H1 (cell line): Measurements from ENCODE around the gene COL5A1. TPM values are rescaled to one million over a fixed set of nuclear protein-coding genes. Genes with fewer than 3 reads are reported as not detected.

Experiments used
- CTCF ChIA-PET: fragments of 300-600 bp; sonication (Branson Sonifier 250); formaldehyde crosslinking; loops from one replicate; lab custom pipeline; 2021; ENCODE audit not compliant: partially characterized antibody; lab: Charles Lee
- POLR2A ChIA-PET: fragments of 300-600 bp; sonication (Branson Sonifier 250); formaldehyde crosslinking; loops from one replicate; lab custom pipeline; 2021; ENCODE audit warnings: inconsistent platforms; ENCODE audit not compliant: partially characterized antibody; lab: Charles Lee
- DNase-seq, 2 experiments: peaks; one replicate each; pipeline versions ENCODE4 v3.0.0 to v3.0.0-alpha.2; 2010 to 2022; ENCODE audit warnings: low spot score in 2 of 2, low read depth in 1 of 2, mixed read lengths in 1 of 2
- FAIRE-seq: peaks from 2 replicates; lab custom pipeline; 2011; peaks lifted over from hg19 to GRCh38; lab: Jason Lieb, UNC
- H2AFZ ChIP-seq: 2 replicates; pipeline ENCODE4 v1.8.1; 2012; ENCODE audit warnings: low read length, inconsistent platforms
- H2AK5ac ChIP-seq: 2 replicates; pipeline ENCODE4 v1.6.1; 2013; ENCODE audit warnings: low read depth, low read length
- H2BK120ac ChIP-seq: replicated peaks from 2 replicates; pipeline ENCODE3; 2013; ENCODE audit warnings: low read depth, low read length, inconsistent platforms
- H2BK12ac ChIP-seq: 2 replicates; pipeline ENCODE4 v1.6.1; 2013; ENCODE audit warnings: low read depth, low read length
- H2BK15ac ChIP-seq: 2 replicates; pipeline ENCODE4 v1.6.1; 2013; ENCODE audit warnings: low read length
- H2BK20ac ChIP-seq: 2 replicates; pipeline ENCODE4 v1.6.1; 2013; ENCODE audit warnings: low read length
- H2BK5ac ChIP-seq: 2 replicates; pipeline ENCODE4 v1.6.1; 2013; ENCODE audit warnings: low read depth, low read length
- H3K14ac ChIP-seq: 2 replicates; pipeline ENCODE4 v1.6.1; 2013; ENCODE audit warnings: inconsistent platforms; ENCODE audit not compliant: insufficient read length
- H3K18ac ChIP-seq: 2 replicates; pipeline ENCODE4 v1.6.1; 2013; ENCODE audit warnings: low read length; ENCODE audit errors: extremely low read depth
- H3K23ac ChIP-seq: 2 replicates; pipeline ENCODE4 v1.6.1; 2013; ENCODE audit warnings: inconsistent platforms; ENCODE audit not compliant: insufficient read length
- H3K23me2 ChIP-seq: 2 replicates; pipeline ENCODE4 v1.6.1; 2013; ENCODE audit warnings: low read depth, low read length
- H3K27ac ChIP-seq: 2 replicates; pipeline ENCODE4 v1.6.1; 2011; ENCODE audit warnings: low read depth, low read length, inconsistent platforms
- H3K27me3 ChIP-seq, 4 experiments: replicated peaks in 1 of 4; 1 replicate in 1 of 4; 2 replicates in 3 of 4; pipeline versions ENCODE4 v1.6.1 to v1.8.1; 2011 to 2013; ENCODE audit warnings: low read length in 3 of 4, mild to moderate bottlenecking in 3 of 4, inconsistent platforms in 2 of 4, mixed read lengths in 2 of 4, moderate library complexity in 1 of 4; ENCODE audit not compliant: control insufficient read depth in 3 of 4, insufficient read depth in 3 of 4; ENCODE audit errors: extremely low read depth in 1 of 4
- H3K36me3 ChIP-seq, 4 experiments: 2 replicates each; pipeline versions ENCODE4 v1.6.1 to v1.8.1; 2011 to 2013; ENCODE audit warnings: mild to moderate bottlenecking in 4 of 4, low read length in 3 of 4, moderate library complexity in 2 of 4, control low read depth in 1 of 4, inconsistent platforms in 1 of 4; ENCODE audit not compliant: insufficient read depth in 4 of 4, control insufficient read depth in 2 of 4
- H3K4ac ChIP-seq: replicated peaks from 2 replicates; pipeline ENCODE3; 2013; ENCODE audit warnings: low read length, low read depth, mixed read lengths, inconsistent platforms; ENCODE audit not compliant: insufficient read length
- H3K4me1 ChIP-seq, 4 experiments: replicated peaks in 1 of 4; 1 replicate in 1 of 4; 2 replicates in 3 of 4; pipeline versions ENCODE4 v1.6.1 to v1.8.1; 2011 to 2013; ENCODE audit warnings: low read length in 3 of 4, inconsistent platforms in 2 of 4, mixed read lengths in 1 of 4; ENCODE audit not compliant: insufficient read depth in 4 of 4, control insufficient read depth in 3 of 4
- H3K4me2 ChIP-seq, 2 experiments: 2 replicates each; pipeline versions ENCODE4 v1.6.1 to v1.8.1; 2011 to 2013; ENCODE audit warnings: low read depth in 2 of 2, low read length in 2 of 2, control low read depth in 1 of 2, inconsistent platforms in 1 of 2, mild to moderate bottlenecking in 1 of 2; ENCODE audit not compliant: insufficient read depth in 1 of 2
- H3K4me3 ChIP-seq, 4 experiments: fragments of 200-600, 300-600 bp in 1 of 4; sonication (generic), shearing (Covaris generic), sonication (Bioruptor Twin) in 1 of 4; 2 replicates each; pipeline versions ENCODE4 v1.5.1 to v1.8.1; 2011 to 2016; ENCODE audit warnings: low read length in 4 of 4, low read depth in 3 of 4, control low read depth in 2 of 4, inconsistent platforms in 2 of 4, mild to moderate bottlenecking in 2 of 4, mixed read lengths in 1 of 4, moderate library complexity in 1 of 4; ENCODE audit not compliant: insufficient read depth in 2 of 4; ENCODE audit errors: extremely low read depth in 1 of 4
- H3K56ac ChIP-seq: replicated peaks from 2 replicates; pipeline ENCODE3; 2013; ENCODE audit warnings: low read depth, mild to moderate bottlenecking, mixed read lengths, low read length, inconsistent platforms; ENCODE audit not compliant: insufficient read length
- H3K79me1 ChIP-seq: 2 replicates; pipeline ENCODE4 v1.6.1; 2013; ENCODE audit warnings: low read depth, low read length, control low read depth
- H3K79me2 ChIP-seq, 2 experiments: 2 replicates each; pipeline versions ENCODE4 v1.6.1 to v1.8.1; 2012 to 2013; ENCODE audit warnings: low read length in 2 of 2, mild to moderate bottlenecking in 2 of 2, inconsistent platforms in 1 of 2; ENCODE audit not compliant: insufficient read depth in 2 of 2, control insufficient read depth in 1 of 2
- H3K9ac ChIP-seq, 4 experiments: replicated peaks in 1 of 4; 1 replicate in 1 of 4; 2 replicates in 3 of 4; pipeline versions ENCODE4 v1.6.1 to v1.8.1; 2011 to 2013; ENCODE audit warnings: low read depth in 3 of 4, low read length in 3 of 4, control low read depth in 2 of 4, mild to moderate bottlenecking in 2 of 4, moderate library complexity in 2 of 4, inconsistent platforms in 1 of 4; ENCODE audit errors: extremely low read depth in 1 of 4
- H3K9me3 ChIP-seq, 2 experiments: 2 replicates each; pipeline versions ENCODE4 v1.6.1 to v1.8.1; 2012 to 2013; ENCODE audit warnings: mild to moderate bottlenecking in 2 of 2, moderate library complexity in 2 of 2, control low read depth in 1 of 2, inconsistent platforms in 1 of 2, low read depth in 1 of 2, low read length in 1 of 2, mixed read lengths in 1 of 2; ENCODE audit not compliant: insufficient read depth in 2 of 2
- H4K20me1 ChIP-seq, 2 experiments: replicated peaks in 1 of 2; 2 replicates each; pipeline versions ENCODE3 to v1.8.1; 2011 to 2013; ENCODE audit warnings: inconsistent platforms in 2 of 2, low read length in 2 of 2, mild to moderate bottlenecking in 1 of 2; ENCODE audit not compliant: insufficient read depth in 2 of 2, control insufficient read depth in 1 of 2
- H4K5ac ChIP-seq: 2 replicates; pipeline ENCODE4 v1.6.1; 2013; ENCODE audit warnings: low read length, low read depth, mixed read lengths, inconsistent platforms; ENCODE audit not compliant: insufficient read length
- H4K8ac ChIP-seq: 2 replicates; pipeline ENCODE4 v1.8.0; 2013; ENCODE audit warnings: mild to moderate bottlenecking, moderate library complexity, low read length, inconsistent platforms; ENCODE audit not compliant: insufficient read depth; ENCODE audit errors: extremely low read depth
- H4K91ac ChIP-seq: replicated peaks from 2 replicates; pipeline ENCODE3; 2013; ENCODE audit warnings: low read length, mixed read lengths, inconsistent platforms; ENCODE audit not compliant: insufficient read length
- SRF ChIP-seq: IDR thresholded peaks from 2 replicates; pipeline ENCODE4 v1.6.1; 2011; ENCODE audit warnings: mild to moderate bottlenecking, low read depth, low read length, moderate library complexity
- WGBS, 2 experiments: shearing (Covaris generic) in 1 of 2; methylation state at CpG; one replicate each; pipeline versions ENCODE4 v1.1.6 to v1.1.7; 2013 to 2015; ENCODE audit warnings: low lambda C conversion rate in 2 of 2, mixed read lengths in 2 of 2, inconsistent platforms in 1 of 2, low coverage in 1 of 2, missing lambda C conversion rate in 1 of 2; ENCODE audit not compliant: insufficient replicate concordance in 2 of 2, insufficient coverage in 1 of 2, insufficient read length in 1 of 2; ENCODE audit errors: extremely low coverage in 1 of 2, missing lambda C conversion rate in 1 of 2; 5-methylcytosine and 5-hydroxymethylcytosine counted together
- polyA plus RNA-seq, 7 experiments: library from polyadenylated mRNA; depleted of rRNA in 3 of 7; stranded (reverse) in 5 of 7; unstranded in 2 of 7; fragments of >200 nt in 5 of 7; fragments of 200-250 nt in 2 of 7; gene quantifications; 1 replicate in 5 of 7; 2 replicates in 1 of 7; 4 replicates in 1 of 7; pipeline versions ENCODE4 v1.2.1 to v1.2.3, GENCODE V29; 2011 to 2013; ENCODE audit warnings: missing spikeins in 2 of 7, mixed read lengths in 2 of 7
- total RNA-seq: library from RNA; stranded (reverse); fragmentation: NEBNext Ultra II Directional; extraction: Animal tissue kit (Norgen Biotek cat#: 25700); gene quantifications from 2 replicates; pipeline ENCODE4 v1.2.1, GENCODE V29; 2021

Gene COL5A1
- total and polyA plus RNA-seq, 2 of the 8 experiments (the other 6 are each of a cell fraction or from before 2014, with no cell fraction given), result 3.8 to 12.0 TPM

GRCh38 chr9:134764473-134765269 lies 123.1 kb downstream of the COL5A1 start:
- H4K20me1 ChIP-seq, result peaks cover 0 to 11% of the 10 kb centered on the region in 2 experiments
- ChIA-PET CTCF (interaction anchor here (0.6 to 2.2 kb wide), 4 partner anchors 14 to 99 kb away, joined by 3 to 11 read pairs (median 3); no protein-coding TSS in a partner anchor), POLR2A (no interaction called here)
- no peak overlapping the region for H3K18ac ChIP-seq
- H2AFZ ChIP-seq, result no peak overlapping the region
- H3K79me1 ChIP-seq, result no peaks in the 10 kb centered on the region
- no peak overlapping the region for H4K8ac ChIP-seq
- H3K79me2 ChIP-seq, result no peaks in the 10 kb centered on the region
- H2BK5ac ChIP-seq, result no peak overlapping the region
- H3K23me2 ChIP-seq, result peaks cover 9% of the 10 kb centered on the region; the same call in 1 of the 2 replicates
- TF ChIP-seq SRF, result no peak
- H2BK12ac ChIP-seq, result no peak overlapping the region
- H3K23ac ChIP-seq, result no peak overlapping the region
- no peaks in the 10 kb centered on the region for H3K4me1 ChIP-seq
- H2BK20ac ChIP-seq, result no peak overlapping the region
- H4K91ac ChIP-seq, result no peak overlapping the region
- DNase-seq (no peak), FAIRE-seq (no peak)
- no peak overlapping the region for H3K4me2 ChIP-seq
- H2BK120ac ChIP-seq, result no peak overlapping the region
- no peaks in the 10 kb centered on the region for H3K36me3 ChIP-seq
- no peak overlapping the region for H3K56ac ChIP-seq
- peaks cover 0 to 4% of the 10 kb centered on the region in 2 experiments; a peak in 2 of 4 replicates for H3K9me3 ChIP-seq
- no peak overlapping the region for H3K27ac ChIP-seq
- no peak overlapping the region for H4K5ac ChIP-seq
- no peak overlapping the region for H3K4me3 ChIP-seq
- H3K27me3 ChIP-seq, result no peaks in the 10 kb centered on the region
- H2AK5ac ChIP-seq, result no peak overlapping the region
- no peak overlapping the region for H2BK15ac ChIP-seq
- no peak overlapping the region for H3K14ac ChIP-seq
- H3K9ac ChIP-seq, result no peak overlapping the region
- H3K4ac ChIP-seq, result no peak overlapping the region
- WGBS, 2 experiments, result 86% methylated on average over 16 of the region's 21 CpGs; no CpG with 5 or more reads in 1 of the 2 experiments
